Measurements from ENCODE around the gene ESCO1.

The ESCO1 gene

GRCh38 chr18:21489119-21489750 is 111.3 kb downstream of the ESCO1 start:
- DNase-seq (ENCODE audit: low read depth): no peak

GRCh38 chr18:21486905-21487437 is 113.5 kb downstream of the ESCO1 start:
- no peak for DNase-seq (ENCODE audit: low read depth)

- no peak for DNase-seq (ENCODE audit: low read depth)
These were observed 115.5 kb downstream of the ESCO1 start for GRCh38 chr18:21484851-21485636.

GRCh38 chr18:21483051-21483450 is 117.5 kb downstream of the ESCO1 start:
- no peak for DNase-seq (ENCODE audit: low read depth)

- DNase-seq (ENCODE audit: low read depth): no peak
These were observed 118.8 kb downstream of the ESCO1 start for GRCh38 chr18:21481739-21482138.

GRCh38 chr18:21479721-21480120 is 120.8 kb downstream of the ESCO1 start:
- no peak for DNase-seq (ENCODE audit: low read depth)

All from GM04504 (cell line).